K562 (cell line): Measurements from ENCODE around the gene CS. TPM values are rescaled to one million over a fixed set of nuclear protein-coding genes. Genes with fewer than 3 reads are reported as not detected.
A peak's percentile ranks its signal among the peaks of the same experiment; 100 is the strongest.

ENCODE experiments used
- ARID3B ChIP-seq: fragments of 250-450 bp; sonication (Bioruptor Pico); IDR thresholded peaks from 2 replicates; pipeline ENCODE4 v1.4.0; 2020; ENCODE audit warnings: borderline replicate concordance
- ATF2 ChIP-seq: sonication (generic); formaldehyde crosslinking; IDR thresholded peaks from 2 replicates; pipeline ENCODE4 v1.8.1; 2022; ENCODE audit warnings: missing genetic modification reagents
- CXXC5 ChIP-seq: fragments of 250-450 bp; sonication (Bioruptor Pico); IDR thresholded peaks from 2 replicates; pipeline ENCODE4 v1.8.0; 2022; ENCODE audit warnings: inconsistent platforms, mild to moderate bottlenecking, moderate library complexity
- EP300 ChIP-seq: IDR thresholded peaks from 2 replicates; pipeline ENCODE4 v1.6.1; 2012; ENCODE audit warnings: low read length, improper control_type of control experiment
- FOXJ2 ChIP-seq: fragments of 200-800 bp; sonication (Bioruptor generic); IDR thresholded peaks from 2 replicates; pipeline ENCODE4 v1.6.1; 2016; ENCODE audit warnings: missing genetic modification characterization, missing compliant biosample characterization
- LEF1 ChIP-seq: fragments of 450-650 bp; IDR thresholded peaks from 2 replicates; pipeline ENCODE4 v1.6.1; 2016; ENCODE audit warnings: mild to moderate bottlenecking
- MXD1 ChIP-seq: fragments of 250-450 bp; sonication (Bioruptor Pico); IDR thresholded peaks from 2 replicates; pipeline ENCODE4 v1.8.0; 2021; ENCODE audit warnings: borderline replicate concordance, mild to moderate bottlenecking, moderate library complexity; ENCODE audit not compliant: poor library complexity, severe bottlenecking
- NR2F6 ChIP-seq: fragments of 450-650 bp; formaldehyde crosslinking; IDR thresholded peaks from 2 replicates; pipeline ENCODE4 v1.4.0; 2020; ENCODE audit warnings: mild to moderate bottlenecking
- PURB ChIP-seq: sonication (generic); formaldehyde crosslinking; IDR thresholded peaks from 2 replicates; pipeline ENCODE4 v1.9.0; 2021; ENCODE audit warnings: low read depth, mild to moderate bottlenecking, missing genetic modification reagents
- RB1 ChIP-seq: fragments of 450-650 bp; IDR thresholded peaks from 2 replicates; pipeline ENCODE4 v1.6.1; 2017; ENCODE audit warnings: low read depth, mild to moderate bottlenecking
- SOX6 ChIP-seq: fragments of 450-650 bp; IDR thresholded peaks from 2 replicates; pipeline ENCODE4 v1.6.1; 2014; ENCODE audit warnings: mild to moderate bottlenecking
- SRSF1 ChIP-seq: fragments of 200-400 bp; formaldehyde crosslinking; IDR thresholded peaks from 2 replicates; pipeline ENCODE4 v1.6.1; 2017; ENCODE audit warnings: mild to moderate bottlenecking, low read depth, low read length, moderate library complexity
- SRSF7 ChIP-seq: fragments of 200-400 bp; formaldehyde crosslinking; optimal IDR thresholded peaks from 2 replicates; pipeline ENCODE3; 2017; ENCODE audit warnings: mild to moderate bottlenecking, low read depth, low read length
- THAP12 ChIP-seq: fragments of 250-450 bp; sonication (Bioruptor Pico); IDR thresholded peaks from 2 replicates; pipeline ENCODE4 v1.9.0; 2021; ENCODE audit warnings: mild to moderate bottlenecking, inconsistent platforms
- TOE1 ChIP-seq, 2 experiments: fragments of 450-650 bp in 1 of 2; sonication (generic) in 1 of 2; formaldehyde crosslinking in 1 of 2; IDR thresholded peaks; 2 replicates each; pipeline versions ENCODE4 v1.7.1 to v1.8.0; 2016 to 2022; ENCODE audit warnings: borderline replicate concordance in 2 of 2, mild to moderate bottlenecking in 2 of 2, antibody characterized with exemption in 1 of 2, inconsistent platforms in 1 of 2, low read depth in 1 of 2, missing genetic modification reagents in 1 of 2, moderate library complexity in 1 of 2
- ZNF282 ChIP-seq: sonication (generic); formaldehyde crosslinking; IDR thresholded peaks from 2 replicates; pipeline ENCODE4 v1.8.1; 2023; ENCODE audit warnings: missing genetic modification reagents
- ZNF444 ChIP-seq: fragments of 250-450 bp; sonication (Bioruptor Pico); IDR thresholded peaks from 2 replicates; pipeline ENCODE4 v1.4.0; 2020; ENCODE audit warnings: mild to moderate bottlenecking, moderate library complexity
- polyA plus RNA-seq, 8 experiments: library from polyadenylated mRNA; depleted of rRNA in 4 of 8; stranded (reverse) in 5 of 8; unstranded in 3 of 8; fragments of >200 nt; fragmentation: Nextera tagmentation in 2 of 8; fragmentation: Illumina TruSeq in 1 of 8; extraction: Ambion mirVana in 2 of 8; extraction: Trizol in 1 of 8; gene quantifications; 2 replicates each; pipeline versions ENCODE4 v1.2.1 to v1.2.3, GENCODE V29; 2011 to 2014; ENCODE audit warnings: inconsistent platforms in 1 of 8, missing spikeins in 1 of 8
- total RNA-seq, 7 experiments: library from RNA; depleted of rRNA in 6 of 7; stranded (reverse); fragments of >200 nt in 6 of 7; fragmentation: Illumina TruSeq in 2 of 7; extraction: Trizol in 2 of 7; gene quantifications; 2 replicates each; pipeline versions ENCODE4 v1.2.1 to v1.2.3, GENCODE V29; 2011 to 2021; ENCODE audit warnings: low replicate concordance in 1 of 7
- TF ChIP-seq, protein P1 (sequence below): sonication (generic); formaldehyde crosslinking; IDR thresholded peaks from 2 replicates; pipeline ENCODE4 v1.8.1; 2023; ENCODE audit warnings: mild to moderate bottlenecking, missing genetic modification reagents

CS gene
- total and polyA plus RNA-seq, 9 of the 15 experiments (the other 6 are each of a cell fraction or from before 2014, with no cell fraction given): 99.9 to 390 (median 149) TPM

DNA sequence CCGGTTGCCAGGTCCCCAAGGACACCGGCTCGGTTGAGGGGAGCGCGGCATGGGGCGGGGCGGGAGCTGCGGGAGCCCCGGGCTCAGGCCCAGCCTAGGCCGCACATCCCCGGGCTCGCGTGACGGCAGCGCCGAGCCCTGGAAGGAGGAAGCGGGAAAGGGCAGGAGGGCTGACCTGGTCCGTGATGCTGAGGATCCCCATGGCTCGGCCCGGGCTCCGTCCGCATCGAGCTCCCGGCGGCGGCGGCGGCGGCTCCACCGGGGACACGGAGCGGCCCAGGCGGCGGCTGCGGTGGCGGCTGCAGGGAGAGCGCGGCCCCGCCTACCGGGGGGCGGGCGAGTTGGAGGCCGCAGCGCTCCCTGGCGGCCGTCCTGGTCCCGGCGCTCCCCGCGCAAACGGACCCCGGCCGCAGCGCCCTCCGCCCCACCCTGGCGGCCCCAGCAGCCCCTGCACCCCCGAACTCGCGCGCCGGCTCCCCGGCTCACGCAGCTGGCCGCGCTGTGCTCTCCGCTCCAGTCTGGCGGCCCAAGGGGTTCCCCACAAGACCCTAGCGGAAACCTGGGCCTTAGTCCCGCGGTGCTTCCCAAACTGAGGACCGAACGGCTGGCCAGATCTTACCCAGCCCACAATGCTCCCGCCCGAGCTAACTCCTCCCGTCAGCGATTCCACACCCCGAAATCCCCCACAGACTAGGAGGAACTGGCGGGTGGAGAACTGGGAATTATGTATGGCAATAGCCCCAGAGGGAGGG, 41.9 kb downstream of the CS start, which contains the start of gene ANKRD52 (continued):
- TF ChIP-seq THAP12 (CRISPR knock-in tag): peak; percentile 61
- TF ChIP-seq, protein P1, sequence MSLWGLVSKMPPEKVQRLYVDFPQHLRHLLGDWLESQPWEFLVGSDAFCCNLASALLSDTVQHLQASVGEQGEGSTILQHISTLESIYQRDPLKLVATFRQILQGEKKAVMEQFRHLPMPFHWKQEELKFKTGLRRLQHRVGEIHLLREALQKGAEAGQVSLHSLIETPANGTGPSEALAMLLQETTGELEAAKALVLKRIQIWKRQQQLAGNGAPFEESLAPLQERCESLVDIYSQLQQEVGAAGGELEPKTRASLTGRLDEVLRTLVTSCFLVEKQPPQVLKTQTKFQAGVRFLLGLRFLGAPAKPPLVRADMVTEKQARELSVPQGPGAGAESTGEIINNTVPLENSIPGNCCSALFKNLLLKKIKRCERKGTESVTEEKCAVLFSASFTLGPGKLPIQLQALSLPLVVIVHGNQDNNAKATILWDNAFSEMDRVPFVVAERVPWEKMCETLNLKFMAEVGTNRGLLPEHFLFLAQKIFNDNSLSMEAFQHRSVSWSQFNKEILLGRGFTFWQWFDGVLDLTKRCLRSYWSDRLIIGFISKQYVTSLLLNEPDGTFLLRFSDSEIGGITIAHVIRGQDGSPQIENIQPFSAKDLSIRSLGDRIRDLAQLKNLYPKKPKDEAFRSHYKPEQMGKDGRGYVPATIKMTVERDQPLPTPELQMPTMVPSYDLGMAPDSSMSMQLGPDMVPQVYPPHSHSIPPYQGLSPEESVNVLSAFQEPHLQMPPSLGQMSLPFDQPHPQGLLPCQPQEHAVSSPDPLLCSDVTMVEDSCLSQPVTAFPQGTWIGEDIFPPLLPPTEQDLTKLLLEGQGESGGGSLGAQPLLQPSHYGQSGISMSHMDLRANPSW (CRISPR knock-in tag): no peak
- no peak for TF ChIP-seq TOE1 (IDR thresholded peaks at IDR 0.05; ENCODE audit: borderline replicate concordance)
- TF ChIP-seq TOE1 (CRISPR knock-in tag; IDR thresholded peaks at IDR 0.05; ENCODE audit: borderline replicate concordance, low read depth): no peak
- no peak for TF ChIP-seq ATF2 (CRISPR knock-in tag)
- no peak for TF ChIP-seq NR2F6 (CRISPR knock-in tag)
- TF ChIP-seq SRSF1: no peak
- TF ChIP-seq ZNF282 (CRISPR knock-in tag): 0 out of 2 replicates have a peak, but pooled peaks have one; percentile 75
- TF ChIP-seq RB1: peak; percentile 97
- no peak for TF ChIP-seq PURB (CRISPR knock-in tag)
- TF ChIP-seq ZNF444 (CRISPR knock-in tag): no peak
- no peak for TF ChIP-seq EP300
- TF ChIP-seq LEF1: no peak
- TF ChIP-seq ARID3B: no peak
- peak; percentile 82 for TF ChIP-seq CXXC5 (CRISPR knock-in tag)
- no peak for TF ChIP-seq FOXJ2 (tag)
- 0 out of 2 replicates have a peak, but pooled peaks have one; percentile 29 for TF ChIP-seq SOX6
- no peak for TF ChIP-seq SRSF7
- TF ChIP-seq MXD1 (CRISPR knock-in tag): no peak
